SK-N-SH (cell line): ENCODE data around the gene TMEM232. TPM values are rescaled to one million over a fixed set of nuclear protein-coding genes. Genes with fewer than 3 reads are reported as not detected.

ENCODE experiments used
- CTCF ChIA-PET: fragments of 300-600, 350-600 bp; formaldehyde crosslinking; extraction: SDS; loops from one replicate; lab custom pipeline; 2021; lab: Yijun Ruan, JAX
- POLR2A ChIA-PET: fragments of 350-600 bp; sonication (Branson Sonifier 250); formaldehyde crosslinking; extraction: SDS; loops from one replicate; lab custom pipeline; 2020; ENCODE audit warnings: antibody characterized with exemption, inconsistent platforms; lab: Yijun Ruan, JAX
- DNase-seq: peaks from one replicate; pipeline ENCODE4 v3.0.0; 2012
- H2AFZ ChIP-seq: fragments of 200-600 bp; sonication (generic); 2 replicates; pipeline ENCODE4 v1.8.1; 2016; ENCODE audit warnings: antibody characterized with exemption, mild to moderate bottlenecking, low read depth
- H3F3A ChIP-seq: fragments of 200-600 bp; sonication (generic); replicated peaks from 2 replicates; pipeline ENCODE3; 2016; ENCODE audit warnings: antibody characterized with exemption, mild to moderate bottlenecking; ENCODE audit not compliant: insufficient read depth
- H3K27ac ChIP-seq, 2 experiments: fragments of 200-500 bp in 1 of 2; fragments of 200-600 bp in 1 of 2; sonication (Bioruptor generic) in 1 of 2; sonication (generic), shearing (Covaris generic) in 1 of 2; 2 replicates each; pipeline versions ENCODE4 v1.5.1 to v1.6.1; 2014 to 2016; ENCODE audit warnings: low read depth in 2 of 2, inconsistent platforms in 1 of 2, low read length in 1 of 2, mild to moderate bottlenecking in 1 of 2, mixed read lengths in 1 of 2
- H3K27me3 ChIP-seq: fragments of 200-600 bp; sonication (generic), shearing (Covaris generic); 2 replicates; pipeline ENCODE4 v1.6.1; 2016; ENCODE audit warnings: mixed run types; ENCODE audit not compliant: insufficient read depth
- H3K36me3 ChIP-seq, 2 experiments: fragments of 200-500 bp in 1 of 2; fragments of 200-600 bp in 1 of 2; sonication (Bioruptor generic) in 1 of 2; sonication (generic) in 1 of 2; replicated peaks in 1 of 2; 2 replicates each; pipeline versions ENCODE3 to v1.5.1; 2014 to 2016; ENCODE audit warnings: low read length in 1 of 2, mild to moderate bottlenecking in 1 of 2; ENCODE audit not compliant: insufficient read depth in 2 of 2, control insufficient read depth in 1 of 2
- H3K4me1 ChIP-seq, 2 experiments: fragments of 200-500 bp in 1 of 2; fragments of 200-600 bp in 1 of 2; sonication (Bioruptor generic) in 1 of 2; sonication (generic), shearing (Covaris generic) in 1 of 2; 2 replicates each; pipeline versions ENCODE4 v1.5.1 to v1.6.1; 2014 to 2016; ENCODE audit warnings: low read depth in 1 of 2, low read length in 1 of 2, mixed run types in 1 of 2; ENCODE audit not compliant: insufficient read depth in 2 of 2, control insufficient read depth in 1 of 2
- H3K4me2 ChIP-seq: fragments of 200-600 bp; sonication (generic), shearing (Covaris generic); 2 replicates; pipeline ENCODE4 v1.6.1; 2017; ENCODE audit warnings: mixed run types
- H3K4me3 ChIP-seq, 2 experiments: fragments of 200-500 bp in 1 of 2; fragments of 200-600 bp in 1 of 2; sonication (Bioruptor generic) in 1 of 2; sonication (generic), shearing (Covaris generic) in 1 of 2; 2 replicates each; pipeline versions ENCODE4 v1.5.1 to v1.8.1; 2014 to 2016; ENCODE audit warnings: low read depth in 2 of 2, inconsistent platforms in 1 of 2, low read length in 1 of 2, mild to moderate bottlenecking in 1 of 2, mixed read lengths in 1 of 2, moderate library complexity in 1 of 2
- H3K79me2 ChIP-seq: fragments of 200-600 bp; sonication (generic); 2 replicates; pipeline ENCODE4 v1.8.1; 2017; ENCODE audit warnings: mild to moderate bottlenecking; ENCODE audit not compliant: insufficient read depth
- H3K9ac ChIP-seq: fragments of 200-600 bp; sonication (generic); 2 replicates; pipeline ENCODE4 v1.6.1; 2017; ENCODE audit warnings: mixed run types
- H3K9me2 ChIP-seq: fragments of 200-600 bp; sonication (generic); 2 replicates; pipeline ENCODE4 v1.6.1; 2017; ENCODE audit warnings: mixed run types
- H3K9me3 ChIP-seq: fragments of 200-600 bp; sonication (generic); 2 replicates; pipeline ENCODE4 v1.6.1; 2017; ENCODE audit warnings: mixed run types, mild to moderate bottlenecking, moderate library complexity
- H4K20me1 ChIP-seq: fragments of 200-600 bp; sonication (generic); 2 replicates; pipeline ENCODE4 v1.6.1; 2017; ENCODE audit warnings: mild to moderate bottlenecking, mixed run types; ENCODE audit not compliant: insufficient read depth
- ELF1 ChIP-seq: IDR thresholded peaks from 2 replicates; pipeline ENCODE4 v1.4.0; 2012
- FOSL2 ChIP-seq: IDR thresholded peaks from 2 replicates; pipeline ENCODE4 v1.4.0; 2012; ENCODE audit warnings: low read depth, mild to moderate bottlenecking, moderate library complexity, borderline replicate concordance
- FOXM1 ChIP-seq: IDR thresholded peaks from 2 replicates; pipeline ENCODE4 v1.4.0; 2012; ENCODE audit warnings: low read depth, mild to moderate bottlenecking
- GABPA ChIP-seq: IDR thresholded peaks from 2 replicates; pipeline ENCODE4 v1.4.0; 2012; ENCODE audit warnings: low read depth, mild to moderate bottlenecking
- GATA2 ChIP-seq: sonication (generic); formaldehyde crosslinking; IDR thresholded peaks from 2 replicates; pipeline ENCODE4 v1.5.0; 2020; ENCODE audit warnings: mild to moderate bottlenecking, missing genetic modification reagents
- JUND ChIP-seq: IDR thresholded peaks from 2 replicates; pipeline ENCODE4 v1.4.0; 2012
- MXI1 ChIP-seq: IDR thresholded peaks from 2 replicates; pipeline ENCODE4 v1.6.1; 2012; ENCODE audit warnings: mild to moderate bottlenecking, low read depth, low read length, improper control_type of control experiment
- POLR2AphosphoS5 ChIP-seq: IDR thresholded peaks from 2 replicates; pipeline ENCODE4 v1.6.1; 2012; ENCODE audit warnings: low read depth, low read length
- RAD21 ChIP-seq: IDR thresholded peaks from 2 replicates; pipeline ENCODE4 v1.6.1; 2012; ENCODE audit warnings: mild to moderate bottlenecking, low read length
- RCOR1 ChIP-seq: fragments of 150-350 bp; IDR thresholded peaks from 2 replicates; pipeline ENCODE4 v1.6.1; 2017; ENCODE audit warnings: antibody characterized with exemption, low read length
- SIN3A ChIP-seq: IDR thresholded peaks from 2 replicates; pipeline ENCODE4 v1.6.1; 2012; ENCODE audit warnings: low read depth, mild to moderate bottlenecking, low read length, moderate library complexity, borderline replicate concordance
- SMC3 ChIP-seq: IDR thresholded peaks from 2 replicates; pipeline ENCODE4 v1.6.1; 2012; ENCODE audit warnings: low read depth, low read length, improper control_type of control experiment
- TAF1 ChIP-seq: IDR thresholded peaks from 2 replicates; pipeline ENCODE4 v1.6.1; 2012; ENCODE audit warnings: low read depth, mild to moderate bottlenecking, low read length, moderate library complexity, borderline replicate concordance
- TCF12 ChIP-seq: IDR thresholded peaks from 2 replicates; pipeline ENCODE4 v1.4.0; 2012
- USF1 ChIP-seq: IDR thresholded peaks from 2 replicates; pipeline ENCODE4 v1.4.0; 2012; ENCODE audit warnings: low read depth, borderline replicate concordance
- YY1 ChIP-seq: IDR thresholded peaks from 2 replicates; pipeline ENCODE4 v1.4.0; 2012; ENCODE audit warnings: low read depth, mild to moderate bottlenecking
- WGBS: methylation state at CpG from one replicate; pipeline ENCODE4 v1.1.6; 2017; ENCODE audit warnings: low lambda C conversion rate; 5-methylcytosine and 5-hydroxymethylcytosine counted together
- polyA plus RNA-seq, 3 experiments: library from polyadenylated mRNA; depleted of rRNA; stranded (reverse); fragments of >200 nt; gene quantifications; 2 replicates each; pipeline ENCODE4 v1.2.3, GENCODE V29; 2012
- TF ChIP-seq, protein P1 (sequence below): IDR thresholded peaks from 2 replicates; pipeline ENCODE4; 2012
- TF ChIP-seq, protein P2 (sequence below): IDR thresholded peaks from 2 replicates; pipeline ENCODE4 v1.4.0; 2012; ENCODE audit warnings: low read depth, borderline replicate concordance

TMEM232 gene
- polyA plus RNA-seq, 1 of the 3 experiments (the other 2 are of a cell fraction), result 0.66 TPM

GRCh38 chr5:110663525-110663924, 62.9 kb downstream of the TMEM232 start:
- Histone ChIP-seq H3K36me3 (no peaks in the 10 kb centered on the region), H2AFZ (no peak overlapping the region), H3K4me3 (no peak overlapping the region), H4K20me1 (no peaks in the 10 kb centered on the region), H3K9ac (no peak overlapping the region), H3K4me2 (no peak overlapping the region), H3K27ac (no peak overlapping the region), H3K9me2 (peaks cover 1% of the 10 kb centered on the region; the same call in 1 of the 2 replicates), H3K9me3 (no peaks in the 10 kb centered on the region), H3K27me3 (no peaks in the 10 kb centered on the region), H3K4me1 (no peaks in the 10 kb centered on the region), H3K79me2 (no peaks in the 10 kb centered on the region), H3F3A (no peaks in the 10 kb centered on the region)
- 78% methylated on average over 1 of the region's 1 CpG for WGBS
- POLR2A ChIA-PET, result no interaction called here
- CTCF ChIA-PET, result interaction anchor here (0.6 to 0.8 kb wide), 2 partner anchors 8 to 18 kb away, joined by 3 read pairs; no protein-coding TSS in a partner anchor
- TF ChIP-seq RCOR1 (no peak), POLR2AphosphoS5 (no peak), GABPA (no peak), MXI1 (no peak), FOSL2 (no peak), ELF1 (no peak), JUND (no peak), SIN3A (no peak), RAD21 (no peak), GATA2 (CRISPR knock-in tag) (no peak), YY1 (no peak), TCF12 (no peak), FOXM1 (no peak), TAF1 (no peak)
- TF ChIP-seq, protein P1, sequence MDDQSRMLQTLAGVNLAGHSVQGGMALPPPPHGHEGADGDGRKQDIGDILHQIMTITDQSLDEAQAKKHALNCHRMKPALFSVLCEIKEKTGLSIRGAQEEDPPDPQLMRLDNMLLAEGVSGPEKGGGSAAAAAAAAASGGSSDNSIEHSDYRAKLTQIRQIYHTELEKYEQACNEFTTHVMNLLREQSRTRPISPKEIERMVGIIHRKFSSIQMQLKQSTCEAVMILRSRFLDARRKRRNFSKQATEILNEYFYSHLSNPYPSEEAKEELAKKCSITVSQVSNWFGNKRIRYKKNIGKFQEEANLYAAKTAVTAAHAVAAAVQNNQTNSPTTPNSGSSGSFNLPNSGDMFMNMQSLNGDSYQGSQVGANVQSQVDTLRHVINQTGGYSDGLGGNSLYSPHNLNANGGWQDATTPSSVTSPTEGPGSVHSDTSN, result no peak
- TF ChIP-seq, protein P2, sequence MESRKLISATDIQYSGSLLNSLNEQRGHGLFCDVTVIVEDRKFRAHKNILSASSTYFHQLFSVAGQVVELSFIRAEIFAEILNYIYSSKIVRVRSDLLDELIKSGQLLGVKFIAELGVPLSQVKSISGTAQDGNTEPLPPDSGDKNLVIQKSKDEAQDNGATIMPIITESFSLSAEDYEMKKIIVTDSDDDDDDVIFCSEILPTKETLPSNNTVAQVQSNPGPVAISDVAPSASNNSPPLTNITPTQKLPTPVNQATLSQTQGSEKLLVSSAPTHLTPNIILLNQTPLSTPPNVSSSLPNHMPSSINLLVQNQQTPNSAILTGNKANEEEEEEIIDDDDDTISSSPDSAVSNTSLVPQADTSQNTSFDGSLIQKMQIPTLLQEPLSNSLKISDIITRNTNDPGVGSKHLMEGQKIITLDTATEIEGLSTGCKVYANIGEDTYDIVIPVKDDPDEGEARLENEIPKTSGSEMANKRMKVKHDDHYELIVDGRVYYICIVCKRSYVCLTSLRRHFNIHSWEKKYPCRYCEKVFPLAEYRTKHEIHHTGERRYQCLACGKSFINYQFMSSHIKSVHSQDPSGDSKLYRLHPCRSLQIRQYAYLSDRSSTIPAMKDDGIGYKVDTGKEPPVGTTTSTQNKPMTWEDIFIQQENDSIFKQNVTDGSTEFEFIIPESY, result no peak
- no peak for DNase-seq

DNA sequence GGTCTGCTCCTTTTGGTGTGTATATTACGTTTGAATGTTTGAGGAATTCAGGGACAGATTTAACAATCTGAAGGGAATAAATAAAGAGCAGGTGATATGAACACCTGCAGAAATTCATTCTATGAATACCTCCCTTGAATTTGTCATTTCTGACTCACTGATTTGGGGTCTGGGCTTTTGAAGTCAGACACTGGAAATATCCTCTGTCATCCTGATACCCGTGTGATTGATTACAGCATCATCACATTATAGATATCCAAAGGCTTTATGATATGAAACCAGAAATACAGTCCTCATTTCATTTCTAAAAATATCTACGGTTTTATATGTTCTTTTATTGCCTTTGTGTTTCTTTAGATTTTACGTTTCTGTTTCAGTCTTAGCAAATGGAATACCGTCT, 68.5 kb downstream of the TMEM232 start:
- POLR2A ChIA-PET, result no interaction called here
- Histone ChIP-seq H3K4me2 (no peak overlapping the region), H3F3A (no peaks in the 10 kb centered on the region), H3K27me3 (no peaks in the 10 kb centered on the region), H4K20me1 (no peaks in the 10 kb centered on the region), H3K27ac (no peak overlapping the region), H3K9me2 (peaks cover 3% of the 10 kb centered on the region; the same call in 1 of the 2 replicates), H3K9me3 (no peaks in the 10 kb centered on the region), H3K36me3 (no peaks in the 10 kb centered on the region)
- no peak for DNase-seq
- 61% methylated on average over 5 of the region's 5 CpGs for WGBS
- TF ChIP-seq SIN3A, result no peak
- TF ChIP-seq TCF12, result no peak
- TF ChIP-seq, protein P1, result no peak
- no peak for TF ChIP-seq SMC3
- TF ChIP-seq USF1, result no peak
- no peak for TF ChIP-seq ELF1
- TF ChIP-seq, all 33 proteins: peak for 0
- H3K4me3 ChIP-seq, result no peak overlapping the region
- H2AFZ ChIP-seq, result no peak overlapping the region
- H3K4me1 ChIP-seq, result no peaks in the 10 kb centered on the region
- H3K9ac ChIP-seq, result no peak overlapping the region
- CTCF ChIA-PET, result interaction anchor here (1.0 kb wide), 1 partner anchor 16 kb away, joined by 3 read pairs; no protein-coding TSS in a partner anchor
- no peaks in the 10 kb centered on the region for H3K79me2 ChIP-seq
